SJCRH30 (cell line): ENCODE measurements around the gene GRK5. TPM values are rescaled to one million over a fixed set of nuclear protein-coding genes. Genes with fewer than 3 reads are reported as not detected.
"Not testable (repeated sequence)": the region's sequence is repeated elsewhere in the genome, so short reads cannot be mapped to it uniquely, and the experiment has no call there.

Experiments
- DNase-seq, 2 experiments: peaks; one replicate each; pipeline ENCODE4 v3.0.0-alpha.2; 2015 to 2020
- H3K27ac ChIP-seq: fragments of 250-450 bp; sonication (Bioruptor Pico); 2 replicates; pipeline ENCODE4 v1.5.1; 2020; ENCODE audit warnings: mild to moderate bottlenecking, moderate library complexity
- H3K27me3 ChIP-seq: fragments of 250-450 bp; sonication (Bioruptor Pico); 2 replicates; pipeline ENCODE4 v1.5.1; 2020; ENCODE audit warnings: mild to moderate bottlenecking, moderate library complexity
- H3K36me3 ChIP-seq: fragments of 250-450 bp; sonication (Bioruptor Pico); 2 replicates; pipeline ENCODE4 v1.5.1; 2020; ENCODE audit warnings: mild to moderate bottlenecking, moderate library complexity
- H3K4me1 ChIP-seq: fragments of 250-450 bp; sonication (Bioruptor Pico); 2 replicates; pipeline ENCODE4 v1.5.1; 2020; ENCODE audit warnings: mild to moderate bottlenecking, moderate library complexity
- H3K4me3 ChIP-seq: fragments of 250-450 bp; sonication (Bioruptor Pico); 2 replicates; pipeline ENCODE4 v1.5.1; 2020; ENCODE audit warnings: mild to moderate bottlenecking, moderate library complexity
- H3K9me3 ChIP-seq: fragments of 250-450 bp; sonication (Bioruptor Pico); replicated peaks from 2 replicates; pipeline ENCODE4 v1.5.1; 2020; ENCODE audit warnings: mild to moderate bottlenecking, moderate library complexity
- total RNA-seq: library from RNA; depleted of rRNA; stranded (reverse); fragments of >200 nt; shearing (Covaris generic); gene quantifications from 2 replicates; pipeline ENCODE4 v1.2.3, GENCODE V29; 2014

The GRK5 gene
- total RNA-seq, 1 experiment from 2014 or later = 4.4 TPM

GRCh38 chr10:119460369-119461195 is 253.2 kb downstream of the GRK5 start:
- H3K36me3 ChIP-seq = no peaks in the 10 kb centered on the region
- no peak for DNase-seq
- H3K27me3 ChIP-seq = no peaks in the 10 kb centered on the region
- H3K4me1 ChIP-seq = peaks cover 12% of the 10 kb centered on the region
- H3K9me3 ChIP-seq = no peaks in the 10 kb centered on the region
- no peak overlapping the region for H3K27ac ChIP-seq
- H3K4me3 ChIP-seq = no peak overlapping the region

DNA sequence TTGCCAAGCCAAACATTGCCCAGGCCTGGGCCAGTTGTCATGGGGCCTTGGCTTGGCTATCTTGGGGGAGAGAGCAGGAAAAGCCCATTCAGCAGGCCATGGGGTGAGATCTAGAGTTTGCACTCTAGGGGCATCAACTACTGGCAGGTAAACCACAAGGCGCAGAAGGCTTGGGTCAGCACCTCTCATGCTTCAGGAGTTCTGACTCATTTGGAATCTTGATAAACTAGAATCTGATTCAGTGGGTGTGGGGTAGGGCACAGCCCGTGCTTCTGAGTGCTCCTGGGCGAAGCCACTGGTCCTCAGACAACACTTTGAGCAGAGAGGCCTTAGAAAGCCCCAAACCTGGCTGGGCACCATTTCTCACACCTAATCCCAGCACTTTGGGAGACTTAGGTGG is 254.0 kb downstream of the GRK5 start:
- Histone ChIP-seq H3K4me1 (peaks cover 12% of the 10 kb centered on the region), H3K36me3 (no peaks in the 10 kb centered on the region), H3K9me3 (no peaks in the 10 kb centered on the region), H3K27me3 (no peaks in the 10 kb centered on the region), H3K27ac (no peak overlapping the region), H3K4me3 (no peak overlapping the region)
- DNase-seq = no peak

- Histone ChIP-seq H3K4me3 (no peak overlapping the region), H3K36me3 (no peaks in the 10 kb centered on the region), H3K27ac (no peak overlapping the region), H3K9me3 (no peaks in the 10 kb centered on the region), H3K4me1 (peaks cover 12% of the 10 kb centered on the region), H3K27me3 (no peaks in the 10 kb centered on the region)
- DNase-seq = no peak
These were observed 254.6 kb downstream of the GRK5 start for GRCh38 chr10:119461923-119462322.

DNA sequence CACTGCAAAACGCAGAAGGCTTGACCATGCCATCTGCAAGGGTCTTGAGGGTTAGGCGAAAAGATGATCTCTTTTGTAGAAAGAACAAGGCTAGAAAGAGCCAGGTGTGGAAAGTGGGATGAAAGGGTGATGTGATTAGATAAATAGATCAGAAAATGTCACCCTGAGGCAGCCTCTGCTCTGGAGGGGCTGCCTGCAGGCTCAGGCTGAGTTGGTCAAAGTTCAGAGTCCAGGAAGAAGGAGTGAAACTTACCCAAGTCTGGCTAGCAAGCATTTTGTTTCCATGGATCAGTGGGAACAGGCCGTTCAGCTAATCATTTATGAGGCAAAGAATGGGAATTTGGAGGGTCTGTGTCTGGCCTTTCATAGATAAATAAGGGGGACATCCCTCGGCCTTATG is 255.4 kb downstream of the GRK5 start:
- no peak overlapping the region for H3K27ac ChIP-seq
- H3K4me1 ChIP-seq = peaks cover 12% of the 10 kb centered on the region
- H3K4me3 ChIP-seq = no peak overlapping the region
- DNase-seq = no peak
- no peaks in the 10 kb centered on the region for H3K27me3 ChIP-seq
- no peaks in the 10 kb centered on the region for H3K9me3 ChIP-seq
- no peaks in the 10 kb centered on the region for H3K36me3 ChIP-seq

- H3K27ac ChIP-seq, H3K36me3 ChIP-seq, H3K9me3 ChIP-seq, H3K4me3 ChIP-seq, DNase-seq, H3K4me1 ChIP-seq, H3K27me3 ChIP-seq: not testable (repeated sequence)
These were observed 255.8 kb downstream of the GRK5 start for GRCh38 chr10:119463195-119463594.

GRCh38 chr10:119465085-119465484 is 257.7 kb downstream of the GRK5 start:
- H3K27me3 ChIP-seq = 0 out of 2 replicates have a peak, but pooled peaks cover 3% of the 10 kb centered on the region
- no peaks in the 10 kb centered on the region for H3K36me3 ChIP-seq
- DNase-seq = no peak
- H3K4me1 ChIP-seq = no peaks in the 10 kb centered on the region
- no peaks in the 10 kb centered on the region for H3K9me3 ChIP-seq
- no peak overlapping the region for H3K4me3 ChIP-seq
- no peak overlapping the region for H3K27ac ChIP-seq

GRCh38 chr10:119466076-119466475 is 258.7 kb downstream of the GRK5 start:
- no peak overlapping the region for H3K4me3 ChIP-seq
- 0 out of 2 replicates have a peak, but pooled peaks cover 10% of the 10 kb centered on the region for H3K27me3 ChIP-seq
- no peak overlapping the region for H3K27ac ChIP-seq
- no peaks in the 10 kb centered on the region for H3K4me1 ChIP-seq
- DNase-seq = no peak
- no peaks in the 10 kb centered on the region for H3K36me3 ChIP-seq
- H3K9me3 ChIP-seq = no peaks in the 10 kb centered on the region

DNA sequence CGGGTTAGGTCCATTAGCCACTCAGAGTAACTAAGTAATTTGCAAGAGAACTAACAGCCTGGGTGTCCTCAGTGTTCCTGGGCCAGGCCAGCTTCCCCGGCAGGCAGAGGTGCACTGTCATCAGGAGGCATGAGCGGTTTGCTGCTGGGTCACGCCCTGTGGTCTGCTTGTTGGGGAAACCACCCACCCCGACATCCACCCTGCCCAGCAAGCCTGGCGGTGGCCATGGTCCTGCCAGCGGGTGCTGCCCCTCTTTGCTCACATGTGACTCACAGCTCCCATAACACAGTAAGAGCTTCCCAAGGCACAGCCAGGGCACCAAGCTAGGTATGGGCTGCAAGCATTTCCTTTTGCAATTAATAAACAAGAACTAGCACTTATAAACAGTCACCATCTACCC is 259.3 kb downstream of the GRK5 start:
- no peaks in the 10 kb centered on the region for H3K4me1 ChIP-seq
- no peaks in the 10 kb centered on the region for H3K9me3 ChIP-seq
- DNase-seq = no peak
- H3K36me3 ChIP-seq = no peaks in the 10 kb centered on the region
- no peak overlapping the region for H3K27ac ChIP-seq
- H3K4me3 ChIP-seq = no peak overlapping the region
- 0 out of 2 replicates have a peak, but pooled peaks cover 10% of the 10 kb centered on the region for H3K27me3 ChIP-seq

DNA sequence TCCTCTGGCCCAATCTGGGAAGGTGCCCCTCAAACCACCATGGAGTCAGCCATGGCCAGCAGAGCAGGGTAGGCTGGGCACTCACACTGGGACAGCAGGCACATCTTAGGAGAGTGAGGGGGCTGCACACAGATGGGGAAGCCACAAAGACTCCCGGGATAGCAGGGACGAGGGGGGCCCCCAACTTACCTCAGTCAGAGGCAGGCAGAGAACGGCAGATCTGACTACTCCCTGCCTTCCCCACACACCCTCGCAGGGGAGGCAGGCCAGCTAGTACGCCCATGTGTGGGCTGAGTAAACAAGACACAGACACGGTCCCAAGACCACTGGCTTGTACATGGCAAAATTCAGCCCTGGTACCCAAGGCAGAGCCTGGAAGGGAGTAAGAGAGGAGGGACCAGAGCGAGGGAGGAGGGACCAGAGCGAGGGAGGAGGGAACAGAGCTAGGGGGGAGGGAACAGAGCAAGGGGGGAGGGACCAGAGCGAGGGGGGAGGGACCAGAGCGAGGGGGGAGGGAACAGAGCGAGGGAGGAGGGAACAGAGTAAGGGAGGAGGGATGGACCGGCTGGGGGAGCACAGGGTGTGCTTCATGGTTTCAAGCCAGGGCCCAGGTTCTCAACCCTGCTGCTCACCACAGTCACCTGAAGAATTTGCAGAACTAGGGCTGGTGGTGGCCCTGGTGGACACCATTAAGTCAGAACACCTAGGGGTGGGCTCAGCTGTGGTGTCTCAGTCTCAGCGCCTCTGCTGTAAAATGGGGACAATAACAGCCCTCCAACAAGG is 261.4 kb downstream of the GRK5 start:
- no peak for DNase-seq
- H3K27ac ChIP-seq = no peak overlapping the region
- H3K36me3 ChIP-seq = no peaks in the 10 kb centered on the region
- no peaks in the 10 kb centered on the region for H3K4me1 ChIP-seq
- H3K9me3 ChIP-seq = no peaks in the 10 kb centered on the region; the same call in 1 of the 2 replicates
- H3K27me3 ChIP-seq = 0 out of 2 replicates have a peak, but pooled peaks cover 10% of the 10 kb centered on the region
- H3K4me3 ChIP-seq = no peak overlapping the region

- Histone ChIP-seq H3K27ac (no peak overlapping the region), H3K27me3 (0 out of 2 replicates have a peak, but pooled peaks cover 10% of the 10 kb centered on the region), H3K4me3 (no peak overlapping the region), H3K9me3 (no peaks in the 10 kb centered on the region; the same call in 1 of the 2 replicates), H3K36me3 (no peaks in the 10 kb centered on the region), H3K4me1 (no peaks in the 10 kb centered on the region)
- DNase-seq = no peak
These were observed 261.9 kb downstream of the GRK5 start for GRCh38 chr10:119469325-119469707.

- Histone ChIP-seq H3K9me3 (no peaks in the 10 kb centered on the region; the same call in 1 of the 2 replicates), H3K36me3 (no peaks in the 10 kb centered on the region), H3K4me3 (no peak overlapping the region), H3K27me3 (0 out of 2 replicates have a peak, but pooled peaks cover 10% of the 10 kb centered on the region), H3K27ac (no peak overlapping the region), H3K4me1 (no peaks in the 10 kb centered on the region)
- DNase-seq = no peak
These were observed 262.5 kb downstream of the GRK5 start for GRCh38 chr10:119469846-119470245.

- Histone ChIP-seq H3K36me3 (no peaks in the 10 kb centered on the region), H3K27ac (no peak overlapping the region), H3K4me3 (no peak overlapping the region), H3K9me3 (no peaks in the 10 kb centered on the region; the same call in 1 of the 2 replicates), H3K4me1 (no peaks in the 10 kb centered on the region), H3K27me3 (0 out of 2 replicates have a peak, but pooled peaks cover 10% of the 10 kb centered on the region)
- no peak for DNase-seq
These were observed 263.7 kb downstream of the GRK5 start for GRCh38 chr10:119470920-119471702.

DNA sequence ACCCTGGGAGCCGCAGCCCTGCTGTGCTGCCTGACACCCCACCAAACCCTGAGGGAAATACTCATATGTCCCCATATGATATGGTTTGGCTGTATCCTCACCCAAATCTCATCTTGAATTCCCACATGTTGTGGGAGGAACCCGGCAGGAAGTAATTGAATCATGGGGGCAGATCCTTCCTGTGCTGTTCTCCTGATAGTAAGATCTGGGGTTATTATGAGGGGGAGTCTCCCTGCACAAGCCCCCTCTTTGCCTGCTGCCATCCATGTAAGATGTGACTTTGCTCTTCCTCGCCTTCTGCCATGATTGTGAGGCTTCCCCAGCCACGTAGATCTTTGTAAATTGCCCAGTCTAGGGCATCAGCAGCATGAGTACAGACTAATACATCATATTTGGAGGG is 266.4 kb downstream of the GRK5 start:
- H3K27me3 ChIP-seq = 0 out of 2 replicates have a peak, but pooled peaks cover 13% of the 10 kb centered on the region
- no peak overlapping the region for H3K4me3 ChIP-seq
- no peak overlapping the region for H3K27ac ChIP-seq
- no peaks in the 10 kb centered on the region for H3K36me3 ChIP-seq
- no peaks in the 10 kb centered on the region for H3K4me1 ChIP-seq
- DNase-seq = no peak
- no peaks in the 10 kb centered on the region; the same call in 1 of the 2 replicates for H3K9me3 ChIP-seq

- Histone ChIP-seq H3K27ac (no peak overlapping the region), H3K9me3 (no peaks in the 10 kb centered on the region; the same call in 1 of the 2 replicates), H3K27me3 (peaks cover 13% of the 10 kb centered on the region; the same call in 1 of the 2 replicates), H3K36me3 (no peaks in the 10 kb centered on the region), H3K4me1 (no peaks in the 10 kb centered on the region), H3K4me3 (no peak overlapping the region)
- DNase-seq = no peak
These were observed 267.2 kb downstream of the GRK5 start for GRCh38 chr10:119474606-119475005.
